ENCODE results near the gene CDH23. TPM values are rescaled to one million over a fixed set of nuclear protein-coding genes. Genes with fewer than 3 reads are reported as not detected.

The CDH23 gene
- total and polyA plus RNA-seq, 2 donors from 2014 or later = 1.1 to 6.4 TPM

DNA sequence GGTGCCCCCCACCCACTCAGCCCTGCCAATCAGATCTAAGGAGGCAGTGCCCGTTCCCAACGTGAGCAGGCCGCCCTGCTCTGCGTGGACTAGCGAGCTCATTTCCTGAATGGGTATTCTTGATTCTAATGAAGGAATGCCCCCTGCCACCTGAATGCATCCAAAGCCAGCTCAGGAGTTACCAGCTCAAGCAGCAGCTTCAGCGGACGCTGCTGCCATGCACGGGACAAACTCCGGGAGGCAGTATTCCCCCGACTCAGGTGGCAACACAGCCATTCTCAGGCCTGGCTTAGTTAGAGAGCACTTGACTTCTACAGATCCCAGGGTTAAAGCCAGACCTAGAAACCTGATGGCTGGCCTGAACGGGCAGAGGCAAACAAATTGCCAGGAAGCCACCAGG lies 428.5 kb downstream of the CDH23 start:
- TF ChIP-seq, protein P1, sequence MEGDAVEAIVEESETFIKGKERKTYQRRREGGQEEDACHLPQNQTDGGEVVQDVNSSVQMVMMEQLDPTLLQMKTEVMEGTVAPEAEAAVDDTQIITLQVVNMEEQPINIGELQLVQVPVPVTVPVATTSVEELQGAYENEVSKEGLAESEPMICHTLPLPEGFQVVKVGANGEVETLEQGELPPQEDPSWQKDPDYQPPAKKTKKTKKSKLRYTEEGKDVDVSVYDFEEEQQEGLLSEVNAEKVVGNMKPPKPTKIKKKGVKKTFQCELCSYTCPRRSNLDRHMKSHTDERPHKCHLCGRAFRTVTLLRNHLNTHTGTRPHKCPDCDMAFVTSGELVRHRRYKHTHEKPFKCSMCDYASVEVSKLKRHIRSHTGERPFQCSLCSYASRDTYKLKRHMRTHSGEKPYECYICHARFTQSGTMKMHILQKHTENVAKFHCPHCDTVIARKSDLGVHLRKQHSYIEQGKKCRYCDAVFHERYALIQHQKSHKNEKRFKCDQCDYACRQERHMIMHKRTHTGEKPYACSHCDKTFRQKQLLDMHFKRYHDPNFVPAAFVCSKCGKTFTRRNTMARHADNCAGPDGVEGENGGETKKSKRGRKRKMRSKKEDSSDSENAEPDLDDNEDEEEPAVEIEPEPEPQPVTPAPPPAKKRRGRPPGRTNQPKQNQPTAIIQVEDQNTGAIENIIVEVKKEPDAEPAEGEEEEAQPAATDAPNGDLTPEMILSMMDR (IDR thresholded peaks at IDR 0.05; ENCODE audit: borderline replicate concordance, extremely low read depth, insufficient read depth) = no peak

DNA sequence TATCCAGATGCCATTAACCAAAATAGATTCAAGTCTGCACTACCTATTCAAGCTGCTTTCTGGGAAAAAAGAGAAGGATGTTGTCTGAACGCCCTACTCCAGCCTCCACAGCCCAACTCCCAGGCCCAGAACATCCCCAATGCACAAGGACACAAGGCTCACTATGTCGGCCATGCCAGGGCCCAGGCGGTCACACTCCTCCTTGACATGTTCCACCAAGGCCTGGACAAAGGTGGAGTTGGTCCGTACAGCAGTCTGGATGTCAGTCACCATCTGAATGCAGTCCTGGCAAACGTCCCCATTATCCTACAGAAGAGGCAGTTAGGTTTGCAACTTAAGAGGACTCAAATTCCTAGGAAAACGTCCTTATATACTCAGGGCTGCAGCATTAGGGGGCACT lies 431.1 kb downstream of the CDH23 start:
- H3K36me3 ChIP-seq (ENCODE audit: control insufficient read depth in 2 of 3, insufficient read depth in 3 of 3, low read length in 3 of 3) = peaks cover 12 to 78% (median 59%) of the 10 kb centered on the region in 3 donors
- H3K4me3 ChIP-seq (ENCODE audit: low read length in 3 of 3) = no peak overlapping the region
- H3K27me3 ChIP-seq (ENCODE audit: control insufficient read depth, insufficient read depth, low read length) = no peaks in the 10 kb centered on the region
- TF ChIP-seq, protein P1 (IDR thresholded peaks at IDR 0.05; ENCODE audit: borderline replicate concordance, extremely low read depth, insufficient read depth) = no peak
- no peak for DNase-seq
- intact Hi-C loops (cut with DNase I) = no loop called here
- no peak overlapping the region for H3K27ac ChIP-seq (ENCODE audit: low read depth in 2 of 2, low read length in 2 of 2)
- no peak for FAIRE-seq
- no peak overlapping the region for H3K9ac ChIP-seq (ENCODE audit: low read length in 3 of 3)
- H3K4me1 ChIP-seq (ENCODE audit: control insufficient read depth in 2 of 3, insufficient read depth in 2 of 3, low read depth in 1 of 3, low read length in 3 of 3) = no peaks in the 10 kb centered on the region
- H3K9me3 ChIP-seq (ENCODE audit: control insufficient read depth in 2 of 3, insufficient read depth in 1 of 3, low read length in 3 of 3) = no peaks in the 10 kb centered on the region

More for the DNA sequence above, 428.5 kb downstream of the CDH23 start:
- DNase-seq = no peak
- intact Hi-C loops (cut with DNase I) = no loop called here
- H3K4me1 ChIP-seq (ENCODE audit: control insufficient read depth in 2 of 3, insufficient read depth in 2 of 3, low read depth in 1 of 3, low read length in 3 of 3) = no peaks in the 10 kb centered on the region
- H3K9ac ChIP-seq (ENCODE audit: low read length in 3 of 3) = no peak overlapping the region
- no peak overlapping the region for H3K27ac ChIP-seq (ENCODE audit: low read depth in 2 of 2, low read length in 2 of 2)
- H3K36me3 ChIP-seq (ENCODE audit: control insufficient read depth in 2 of 3, insufficient read depth in 3 of 3, low read length in 3 of 3) = peaks cover 11 to 81% (median 61%) of the 10 kb centered on the region in 3 donors
- H3K27me3 ChIP-seq (ENCODE audit: control insufficient read depth, insufficient read depth, low read length) = no peaks in the 10 kb centered on the region
- H3K4me3 ChIP-seq (ENCODE audit: low read length in 3 of 3) = no peak overlapping the region
- H3K9me3 ChIP-seq (ENCODE audit: control insufficient read depth in 2 of 3, insufficient read depth in 1 of 3, low read length in 3 of 3) = no peaks in the 10 kb centered on the region
- no peak for FAIRE-seq

DNA sequence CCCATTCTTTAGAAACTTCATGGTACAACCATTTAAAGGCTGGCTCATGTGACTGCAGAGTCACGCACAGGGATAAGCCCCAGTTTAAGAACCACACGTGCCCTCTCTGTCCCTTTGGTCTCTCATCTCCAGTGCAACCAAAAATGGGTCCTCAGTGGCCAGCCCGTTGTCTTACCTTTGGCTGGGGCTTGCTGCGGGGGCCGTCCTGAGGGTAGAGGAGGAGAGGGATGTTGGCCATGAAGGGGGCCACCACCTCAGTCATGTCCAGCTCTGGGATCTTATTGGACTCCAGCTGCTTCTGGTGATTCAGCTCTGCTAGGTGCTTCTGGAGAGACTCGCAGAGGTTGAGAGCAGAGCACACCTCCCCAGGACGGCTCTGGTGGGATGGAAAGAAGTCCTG lies 432.0 kb downstream of the CDH23 start:
- DNase-seq (no peak), FAIRE-seq (no peak)
- Histone ChIP-seq H3K9me3 (ENCODE audit: control insufficient read depth in 2 of 3, insufficient read depth in 1 of 3, low read length in 3 of 3) (no peaks in the 10 kb centered on the region), H3K9ac (ENCODE audit: low read length in 3 of 3) (no peak overlapping the region), H3K4me1 (ENCODE audit: control insufficient read depth in 2 of 3, insufficient read depth in 2 of 3, low read depth in 1 of 3, low read length in 3 of 3) (peaks cover 0 to 6% (median 6%) of the 10 kb centered on the region in 3 donors), H3K27ac (ENCODE audit: low read depth in 2 of 2, low read length in 2 of 2) (no peak overlapping the region), H3K27me3 (ENCODE audit: control insufficient read depth, insufficient read depth, low read length) (no peaks in the 10 kb centered on the region), H3K4me3 (ENCODE audit: low read length in 3 of 3) (no peak overlapping the region), H3K36me3 (ENCODE audit: control insufficient read depth in 2 of 3, insufficient read depth in 3 of 3, low read length in 3 of 3) (peaks cover 12 to 71% (median 51%) of the 10 kb centered on the region in 3 donors)
- intact Hi-C loops (cut with DNase I) = no loop called here
- TF ChIP-seq, protein P1 (IDR thresholded peaks at IDR 0.05; ENCODE audit: borderline replicate concordance, extremely low read depth, insufficient read depth) = no peak

DNA sequence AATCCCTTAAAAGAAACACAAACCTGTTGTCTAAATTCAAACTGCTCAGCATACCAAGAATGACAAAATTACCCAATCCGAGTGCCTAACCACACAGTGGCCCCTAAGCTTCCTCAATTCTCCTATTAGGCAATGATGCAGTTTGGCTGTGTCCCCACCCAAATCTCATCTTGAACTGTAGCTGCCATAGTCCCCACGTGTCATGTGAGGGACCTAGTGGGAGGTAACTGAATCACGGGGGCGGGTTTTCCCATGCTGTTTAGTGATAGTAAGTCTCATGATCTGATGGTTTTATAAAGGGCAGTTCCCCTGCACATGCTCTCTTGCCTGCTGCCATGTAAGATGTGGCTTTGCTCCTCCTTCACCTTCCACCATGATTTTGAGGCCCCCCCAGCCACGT lies 432.5 kb downstream of the CDH23 start:
- no peak overlapping the region for H3K4me3 ChIP-seq (ENCODE audit: low read length in 3 of 3)
- H3K27ac ChIP-seq (ENCODE audit: low read depth in 2 of 2, low read length in 2 of 2) = no peak overlapping the region
- FAIRE-seq = no peak
- DNase-seq = no peak
- H3K27me3 ChIP-seq (ENCODE audit: control insufficient read depth, insufficient read depth, low read length) = no peaks in the 10 kb centered on the region
- H3K9me3 ChIP-seq (ENCODE audit: control insufficient read depth in 2 of 3, insufficient read depth in 1 of 3, low read length in 3 of 3) = no peaks in the 10 kb centered on the region
- peaks cover 12 to 66% (median 46%) of the 10 kb centered on the region in 3 donors for H3K36me3 ChIP-seq (ENCODE audit: control insufficient read depth in 2 of 3, insufficient read depth in 3 of 3, low read length in 3 of 3)
- TF ChIP-seq, protein P1 (IDR thresholded peaks at IDR 0.05; ENCODE audit: borderline replicate concordance, extremely low read depth, insufficient read depth) = no peak
- peaks cover 0 to 11% (median 10%) of the 10 kb centered on the region in 3 donors for H3K4me1 ChIP-seq (ENCODE audit: control insufficient read depth in 2 of 3, insufficient read depth in 2 of 3, low read depth in 1 of 3, low read length in 3 of 3)
- intact Hi-C loops (cut with DNase I) = no loop called here
- H3K9ac ChIP-seq (ENCODE audit: low read length in 3 of 3) = no peak overlapping the region

Data from kidney (tissue), 14 donors.